Activated CD4-positive, alpha-beta T cell treated with anti-CD3 and anti-CD28 coated beads, Interleukin-2, Interleukin-6, amounts not matched to agents 100 ng/mL and 50 ng/mL, durations not matched to agents 16 hours and 8 hours (primary cell): ENCODE measurements around the gene OR11H12.
"Not testable (repeated sequence)": the region's sequence is repeated elsewhere in the genome, so short reads cannot be mapped to it uniquely, and the experiment has no call there.

Experiments
- DNase-seq: peaks from one replicate; pipeline ENCODE4 v3.0.0-alpha.2; 2020

Gene OR11H12

GRCh38 chr14:18600817-18601216 lies at the start of gene OR11H12:
OR11H12 (plus strand) TSS chr14:18601117; CDS start chr14:18601117, 0 bp downstream.
- DNase-seq: not testable (repeated sequence)

DNA sequence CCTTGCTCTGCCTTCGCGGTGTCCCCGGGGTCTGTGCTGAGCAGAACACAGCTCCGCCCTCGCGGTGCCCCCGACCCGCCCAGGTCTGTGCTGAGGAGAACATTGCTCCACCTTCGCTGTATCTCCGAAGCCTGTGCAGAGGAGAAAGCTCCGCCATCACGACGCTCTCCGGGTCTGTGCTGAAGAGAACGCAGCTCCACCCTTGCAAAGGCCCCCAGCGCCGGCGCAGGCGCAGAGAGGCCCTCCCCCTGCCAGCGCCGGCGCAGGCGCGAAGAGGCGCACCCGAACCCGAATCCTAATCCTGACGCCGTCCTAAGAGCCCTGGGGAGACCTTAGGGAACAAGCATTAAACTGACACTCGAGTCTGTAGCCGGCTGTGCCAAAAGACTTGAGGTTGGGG lies 18.0 kb upstream of the OR11H12 start:
- DNase-seq: not testable (repeated sequence)

DNA sequence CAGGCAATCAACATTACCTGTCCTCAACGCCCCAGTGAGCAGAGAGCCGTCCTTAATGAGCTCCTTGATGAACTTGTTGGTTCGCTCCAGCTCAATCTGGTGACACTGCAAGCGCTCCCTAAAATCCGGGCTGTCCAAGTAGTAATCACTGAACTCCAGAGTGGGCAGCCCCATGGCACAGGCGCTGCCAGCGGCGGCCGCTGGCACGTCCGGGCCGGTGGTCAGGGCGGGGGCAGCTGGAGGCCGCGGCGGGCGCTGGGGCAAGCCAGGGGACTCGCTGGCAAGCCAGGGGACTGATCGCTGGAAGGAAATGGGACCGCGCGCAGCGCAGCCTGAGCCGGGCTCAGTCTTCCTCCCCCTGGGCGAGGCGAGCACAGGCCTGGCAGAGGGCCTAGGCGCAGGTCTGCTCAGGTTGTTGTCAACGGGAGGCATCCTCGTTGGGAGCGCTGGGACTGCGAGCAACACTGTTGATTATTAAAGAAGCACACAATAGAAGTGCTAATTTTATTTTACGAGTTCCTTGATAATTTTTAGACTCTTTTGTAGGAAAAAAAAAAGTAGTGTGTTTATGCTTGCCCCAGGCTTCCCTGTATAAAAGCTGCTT lies 25.8 kb downstream of the OR11H12 start:
- DNase-seq: not testable (repeated sequence)

DNA sequence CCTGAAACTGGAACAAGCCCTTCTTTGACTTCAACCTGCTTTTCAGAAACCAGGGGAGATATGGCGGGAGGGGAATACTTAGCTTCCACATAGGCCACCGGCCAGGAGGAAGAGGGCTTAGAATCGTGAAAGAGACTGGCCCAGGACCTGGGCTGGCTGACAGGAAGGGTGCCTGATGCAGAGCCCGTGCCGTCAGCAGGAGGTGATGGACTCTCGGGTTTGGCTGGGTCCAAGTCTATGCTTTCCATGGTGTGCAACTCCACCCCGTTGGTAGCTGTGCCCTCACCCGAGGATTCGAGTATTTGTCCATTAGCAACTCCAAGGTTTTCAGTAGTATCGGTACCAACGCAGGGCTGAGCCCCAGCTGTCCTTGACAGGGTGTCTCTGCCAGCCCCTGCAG lies 35.1 kb downstream of the OR11H12 start:
- not testable (repeated sequence) for DNase-seq

DNA sequence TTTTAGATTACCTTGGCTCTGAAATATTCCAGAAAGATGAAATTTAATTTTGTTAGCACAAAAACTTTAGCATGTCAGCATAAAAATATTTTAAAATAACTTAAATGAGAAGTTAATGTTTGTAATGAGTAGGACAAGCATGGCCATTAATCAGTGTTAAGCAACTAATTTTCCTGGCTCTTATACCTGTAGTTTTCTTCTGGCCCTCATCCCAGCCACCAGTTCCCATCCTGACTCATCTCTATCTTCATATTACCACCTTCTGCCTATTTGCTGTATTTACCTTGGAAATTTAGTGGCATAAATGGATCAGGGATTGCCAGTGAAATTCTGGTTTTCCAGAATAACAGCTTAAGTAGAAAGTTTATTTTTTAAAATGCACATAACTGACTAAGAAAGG lies 37.1 kb downstream of the OR11H12 start:
- DNase-seq: not testable (repeated sequence)

GRCh38 chr14:18638785-18639184 lies 37.9 kb downstream of the OR11H12 start:
- DNase-seq: not testable (repeated sequence)

DNA sequence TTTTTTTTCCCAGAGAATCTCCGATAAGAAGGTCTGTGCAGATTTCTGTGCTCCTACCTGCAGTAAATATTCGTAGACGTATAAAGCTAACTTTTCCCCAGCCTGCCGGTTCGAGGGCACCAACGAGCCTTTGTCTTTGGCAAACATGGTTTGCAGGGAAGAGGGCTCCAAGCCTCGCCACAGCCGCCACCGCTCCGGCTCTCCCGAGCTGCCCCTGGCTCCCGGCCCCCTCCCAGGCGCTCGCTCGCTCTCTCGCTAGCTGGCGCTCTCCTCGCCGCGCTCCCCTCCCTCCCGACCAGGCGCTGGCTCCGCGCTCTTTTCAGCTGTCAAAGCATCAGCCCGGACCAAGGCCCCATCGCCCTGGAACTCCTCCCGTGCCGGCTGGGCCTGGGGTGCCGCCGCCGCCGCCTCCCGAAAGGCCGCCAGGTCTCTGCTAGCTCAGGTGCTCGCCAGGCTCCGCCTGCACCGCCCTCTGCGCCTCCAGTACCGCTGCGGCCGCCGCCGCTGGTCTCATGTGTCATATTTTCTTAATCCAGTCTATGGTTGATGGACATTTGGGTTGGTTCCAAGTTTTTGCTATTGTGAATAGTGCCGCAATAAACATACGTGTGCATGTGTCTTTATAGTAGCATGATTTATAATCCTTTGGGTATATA lies 45.3 kb downstream of the OR11H12 start:
- DNase-seq: not testable (repeated sequence)
